Left lung (tissue), 10 donors: ENCODE results near the gene CLTCL1. TPM values are rescaled to one million over a fixed set of nuclear protein-coding genes. Genes with fewer than 3 reads are reported as not detected.

Experiments
- ATAC-seq: fragments of 200-7000 bp; cut with Tn5 transposase; one replicate; pipeline ENCODE4 v1.9.1; 2020; ENCODE audit warnings: moderate library complexity
- DNase-seq, 4 donors: peaks; one replicate each; pipeline ENCODE4 v3.0.0-alpha.2; 2013 to 2020
- H3K27ac ChIP-seq, 2 donors: fragments of 200-600 bp; sonication (generic) in 1 of 2; one replicate each; pipeline versions ENCODE4 v1.5.0 to v1.8.0; 2020 to 2021
- H3K27me3 ChIP-seq, 2 donors: fragments of 200-600 bp; sonication (generic) in 1 of 2; one replicate each; pipeline versions ENCODE4 v1.5.0 to v1.8.0; 2020 to 2021
- H3K36me3 ChIP-seq, 2 donors: fragments of 200-600 bp; sonication (generic) in 1 of 2; one replicate each; pipeline versions ENCODE4 v1.5.0 to v1.8.0; 2020 to 2021
- H3K4me1 ChIP-seq, 2 donors: fragments of 200-600 bp; one replicate each; pipeline ENCODE4 v1.8.0; 2021
- H3K4me3 ChIP-seq, 2 donors: fragments of 200-600 bp; sonication (generic) in 1 of 2; one replicate each; pipeline versions ENCODE4 v1.5.0 to v1.8.0; 2020 to 2021; ENCODE audit warnings: mild to moderate bottlenecking in 1 of 2
- H3K9me3 ChIP-seq, 2 donors: fragments of 200-600 bp; sonication (generic) in 1 of 2; one replicate each; pipeline versions ENCODE4 v1.5.0 to v1.8.0; 2020 to 2021
- intact Hi-C, 2 donors: fragments of 100-400 bp; cut with DNase I; formaldehyde crosslinking; loops; one replicate each; pipeline versions ENCODE4 v1.11.2 to v1.14.2; 2022
- polyA plus RNA-seq, 6 donors: library from polyadenylated mRNA; unstranded; fragments of 120-200 nt; gene quantifications; one replicate each; pipeline ENCODE4 v1.2.1, GENCODE V29; 2013; ENCODE audit not compliant: insufficient read length in 6 of 6
- total RNA-seq, 2 donors: library from RNA; stranded (reverse); fragmentation: NEBNext Ultra II Directional; extraction: Animal tissue kit (Norgen Biotek cat#: 25700); gene quantifications; one replicate each; pipeline ENCODE4 v1.2.1, GENCODE V29; 2021
- TF ChIP-seq, protein P1 (sequence below), 2 donors: fragments of 200-600 bp; sonication (generic) in 1 of 2; IDR thresholded peaks; one replicate each; pipeline versions ENCODE4 v1.5.0 to v1.8.0; 2021; ENCODE audit warnings: antibody characterized with exemption in 2 of 2
- donor health status: DM: no; HTN: yes; CAD: no.
- donor health status: DM: no; HTN: no; CAD: no.

The CLTCL1 gene
- total and polyA plus RNA-seq, 8 donors, result 5.7 to 11.3 (median 9.0) TPM

DNA sequence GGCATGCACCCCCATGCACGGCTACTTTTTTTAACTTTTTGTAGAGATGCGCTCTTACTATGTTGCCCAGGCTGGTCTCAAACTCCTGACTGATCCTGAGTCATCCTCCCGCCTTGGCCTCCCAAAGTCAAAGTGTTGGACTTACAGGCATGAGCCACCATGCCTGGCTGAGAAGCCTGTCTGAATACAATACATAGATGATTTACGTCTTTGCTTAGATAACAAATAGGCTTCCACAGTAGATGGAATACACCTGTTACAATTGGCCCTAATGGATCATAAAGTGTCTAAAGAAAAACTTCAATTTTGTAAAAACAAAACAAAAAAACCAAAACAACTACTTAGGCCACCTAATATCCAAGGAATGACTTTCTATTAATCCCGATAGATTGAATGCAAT lies 13.0 kb upstream of the CLTCL1 start:
- H3K9me3 ChIP-seq, result no peaks in the 10 kb centered on the region
- H3K27ac ChIP-seq, result no peak overlapping the region
- H3K27me3 ChIP-seq, result no peaks in the 10 kb centered on the region
- no peak for DNase-seq
- ATAC-seq, result no peak
- no peak overlapping the region for H3K4me3 ChIP-seq
- intact Hi-C loops, result no loop called here
- no peaks in the 10 kb centered on the region for H3K36me3 ChIP-seq
- TF ChIP-seq, protein P1, sequence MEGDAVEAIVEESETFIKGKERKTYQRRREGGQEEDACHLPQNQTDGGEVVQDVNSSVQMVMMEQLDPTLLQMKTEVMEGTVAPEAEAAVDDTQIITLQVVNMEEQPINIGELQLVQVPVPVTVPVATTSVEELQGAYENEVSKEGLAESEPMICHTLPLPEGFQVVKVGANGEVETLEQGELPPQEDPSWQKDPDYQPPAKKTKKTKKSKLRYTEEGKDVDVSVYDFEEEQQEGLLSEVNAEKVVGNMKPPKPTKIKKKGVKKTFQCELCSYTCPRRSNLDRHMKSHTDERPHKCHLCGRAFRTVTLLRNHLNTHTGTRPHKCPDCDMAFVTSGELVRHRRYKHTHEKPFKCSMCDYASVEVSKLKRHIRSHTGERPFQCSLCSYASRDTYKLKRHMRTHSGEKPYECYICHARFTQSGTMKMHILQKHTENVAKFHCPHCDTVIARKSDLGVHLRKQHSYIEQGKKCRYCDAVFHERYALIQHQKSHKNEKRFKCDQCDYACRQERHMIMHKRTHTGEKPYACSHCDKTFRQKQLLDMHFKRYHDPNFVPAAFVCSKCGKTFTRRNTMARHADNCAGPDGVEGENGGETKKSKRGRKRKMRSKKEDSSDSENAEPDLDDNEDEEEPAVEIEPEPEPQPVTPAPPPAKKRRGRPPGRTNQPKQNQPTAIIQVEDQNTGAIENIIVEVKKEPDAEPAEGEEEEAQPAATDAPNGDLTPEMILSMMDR (IDR thresholded peaks at IDR 0.05), result no peak
- H3K4me1 ChIP-seq, result no peaks in the 10 kb centered on the region

DNA sequence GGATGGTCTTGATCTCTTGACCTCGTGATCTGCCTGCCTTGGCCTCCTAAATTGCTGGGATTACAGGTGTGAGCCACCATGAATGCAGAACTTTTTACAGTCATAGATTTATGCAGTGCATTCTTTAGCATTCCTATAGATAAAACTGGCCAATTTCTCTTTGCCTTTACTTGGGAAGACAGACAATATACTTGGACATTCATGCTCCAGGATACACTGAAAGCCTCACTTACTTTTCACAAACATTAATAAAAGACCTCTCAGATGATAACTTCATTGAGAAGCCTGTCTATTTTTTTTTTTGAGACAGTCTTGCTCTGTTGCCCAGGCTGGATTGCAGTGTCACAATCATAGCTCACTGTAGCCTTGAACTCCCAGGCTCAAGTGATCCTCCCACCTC lies 12.3 kb upstream of the CLTCL1 start:
- H3K4me3 ChIP-seq, result no peak overlapping the region
- ATAC-seq (no peak), DNase-seq (no peak)
- no peaks in the 10 kb centered on the region for H3K4me1 ChIP-seq
- H3K36me3 ChIP-seq, result no peaks in the 10 kb centered on the region
- H3K27ac ChIP-seq, result no peak overlapping the region
- no peaks in the 10 kb centered on the region for H3K9me3 ChIP-seq
- H3K27me3 ChIP-seq, result no peaks in the 10 kb centered on the region
- TF ChIP-seq, protein P1 (IDR thresholded peaks at IDR 0.05), result no peak
- intact Hi-C loops, result no loop called here

DNA sequence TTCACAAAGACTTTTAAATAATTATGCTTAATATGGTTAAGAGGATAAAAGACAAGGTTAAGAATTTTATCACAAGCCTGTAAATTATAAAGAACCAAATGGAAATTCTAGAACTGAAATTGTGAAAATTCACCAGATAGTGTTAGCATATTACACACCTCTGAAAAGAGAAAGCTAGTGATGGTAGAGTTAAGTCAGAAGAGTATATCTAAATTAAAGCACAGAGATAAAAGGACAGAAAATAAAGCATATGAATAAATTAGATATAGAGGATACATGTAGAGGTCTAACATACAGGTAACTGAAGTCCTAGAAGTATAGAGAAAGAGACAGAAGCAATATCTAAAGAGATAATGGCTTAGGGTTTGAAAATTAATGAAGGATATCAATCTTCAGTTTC lies 4.2 kb upstream of the CLTCL1 start:
- intact Hi-C loops, result no loop called here
- TF ChIP-seq, protein P1 (IDR thresholded peaks at IDR 0.05), result no peak
- Histone ChIP-seq H3K4me1 (peaks cover under 1 to 17% of the 10 kb centered on the region in 2 donors), H3K27ac (no peak overlapping the region), H3K27me3 (peaks cover 0 to 6% of the 10 kb centered on the region in 2 donors), H3K36me3 (no peaks in the 10 kb centered on the region), H3K9me3 (no peaks in the 10 kb centered on the region), H3K4me3 (no peak overlapping the region)
- ATAC-seq (no peak), DNase-seq (no peak)

DNA sequence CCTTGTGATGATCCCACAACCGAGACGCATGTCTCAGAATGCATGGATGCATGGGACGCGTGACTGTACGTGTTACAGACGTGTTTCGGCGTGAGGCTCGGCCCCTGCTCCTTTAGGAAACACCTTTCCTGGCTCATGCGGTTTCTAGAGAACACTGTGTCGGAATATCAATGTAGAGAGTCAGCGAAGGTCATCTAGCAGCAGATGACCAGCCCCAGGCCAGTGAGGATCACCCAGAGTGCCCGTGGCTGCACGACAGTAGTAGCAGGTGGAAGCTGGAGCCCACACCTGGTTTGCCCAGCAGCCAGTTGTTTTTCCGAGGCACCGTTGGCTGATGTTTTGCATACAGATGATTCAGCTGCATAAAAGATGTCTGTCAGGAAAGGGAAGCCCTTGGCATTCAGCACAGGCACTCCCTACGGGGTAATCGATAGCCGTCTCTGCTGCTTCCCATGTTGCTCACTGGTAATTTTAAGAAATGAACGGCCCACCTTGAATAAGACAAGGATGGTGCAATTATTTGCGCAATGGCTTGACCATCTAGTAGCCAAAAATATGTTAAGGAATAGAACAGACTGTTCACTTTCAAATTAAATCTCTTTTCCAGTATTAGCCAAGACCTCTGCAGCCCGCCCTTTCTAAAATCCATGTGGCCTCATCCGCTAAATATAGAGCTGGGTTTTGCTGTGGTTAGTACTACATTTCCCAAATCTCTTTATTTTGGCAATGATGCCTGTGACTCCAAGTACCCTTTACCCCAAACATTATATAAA lies 1.1 kb upstream of the CLTCL1 start:
- ATAC-seq (no peak), DNase-seq (no peak)
- no peaks in the 10 kb centered on the region for H3K9me3 ChIP-seq
- peaks cover 0 to 10% of the 10 kb centered on the region in 2 donors for H3K27me3 ChIP-seq
- TF ChIP-seq, protein P1 (IDR thresholded peaks at IDR 0.05), result no peak
- H3K36me3 ChIP-seq, result no peaks in the 10 kb centered on the region
- H3K4me1 ChIP-seq, result peaks cover 6 to 36% of the 10 kb centered on the region in 2 donors
- peak overlapping the region; percentile 60 to 92 for H3K4me3 ChIP-seq
- intact Hi-C loops, result no loop called here
- peak overlapping the region in 1 of 2 donors; percentile 50 for H3K27ac ChIP-seq

DNA sequence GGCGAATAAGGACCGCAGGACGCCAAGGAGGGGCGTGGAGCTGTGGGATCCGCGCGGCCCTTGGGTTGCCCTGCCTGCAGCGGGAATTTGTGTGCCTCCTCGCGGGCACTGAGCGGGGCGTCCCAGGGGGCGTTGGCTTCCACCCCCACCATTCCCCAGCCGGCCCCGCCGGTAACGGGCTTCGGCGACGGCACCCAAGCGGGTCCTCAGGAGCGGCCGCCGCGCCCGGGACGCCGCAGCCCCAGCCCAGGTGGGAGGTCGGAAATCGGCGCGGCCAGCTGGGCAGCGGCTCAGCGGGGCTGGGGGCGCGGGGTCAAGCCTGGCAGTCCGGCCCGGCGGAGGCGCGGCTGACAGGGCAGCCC lies 320 bp downstream of the CLTCL1 start:
- no peaks in the 10 kb centered on the region for H3K9me3 ChIP-seq
- TF ChIP-seq, protein P1 (IDR thresholded peaks at IDR 0.05), result no peak
- H3K36me3 ChIP-seq, result no peaks in the 10 kb centered on the region
- ATAC-seq, result peak; percentile 45
- intact Hi-C loops, result no loop called here
- peaks cover 6 to 37% of the 10 kb centered on the region in 2 donors for H3K4me1 ChIP-seq
- peak overlapping the region in 1 of 2 donors; percentile 61 for H3K27ac ChIP-seq
- peak; percentile 14 to 86 (median 31) for DNase-seq
- peaks cover 0 to 10% of the 10 kb centered on the region in 2 donors for H3K27me3 ChIP-seq
- peak overlapping the region; percentile 70 to 92 for H3K4me3 ChIP-seq
